ENCODE data around the gene PIK3R6.
"Not testable (repeated sequence)": the region's sequence is repeated elsewhere in the genome, so short reads cannot be mapped to it uniquely, and the experiment has no call there.

PIK3R6 gene

DNA sequence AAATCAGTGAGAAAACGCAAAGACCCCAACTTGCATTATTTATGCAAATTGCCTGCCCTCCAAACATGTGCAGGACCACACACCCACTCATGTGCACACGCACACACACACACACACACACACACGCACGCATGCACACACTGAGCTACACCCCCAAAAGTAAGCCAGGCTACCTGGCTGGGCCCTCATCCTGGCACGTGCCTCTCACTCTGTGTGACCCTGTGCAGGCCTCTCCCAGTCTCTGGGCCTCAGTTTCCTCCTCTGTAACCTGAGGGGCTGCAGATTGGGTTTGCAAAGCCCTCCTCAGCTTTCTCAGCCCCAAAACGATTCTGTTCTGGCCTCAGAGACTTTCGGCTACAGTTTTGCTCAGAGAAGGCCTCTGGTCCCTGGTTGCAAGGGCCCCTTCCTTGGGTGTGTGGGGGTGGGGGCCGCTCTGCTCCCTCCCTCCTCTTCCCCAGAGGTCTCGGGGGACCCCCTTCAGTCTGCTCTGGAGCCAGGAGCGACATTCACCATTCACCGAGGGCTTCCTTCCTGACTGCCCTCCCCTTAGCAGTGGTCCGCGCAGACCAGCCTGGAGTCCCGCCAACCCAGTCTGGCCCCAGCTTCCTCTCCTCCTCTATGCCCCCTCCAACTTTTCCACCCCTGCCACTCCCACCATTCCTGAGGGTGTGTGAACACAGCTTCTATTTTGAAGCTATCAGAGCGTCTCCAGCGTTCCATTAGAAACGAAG, 5.4 kb upstream of the PIK3R6 start:
- DNase-seq: no peak

DNA sequence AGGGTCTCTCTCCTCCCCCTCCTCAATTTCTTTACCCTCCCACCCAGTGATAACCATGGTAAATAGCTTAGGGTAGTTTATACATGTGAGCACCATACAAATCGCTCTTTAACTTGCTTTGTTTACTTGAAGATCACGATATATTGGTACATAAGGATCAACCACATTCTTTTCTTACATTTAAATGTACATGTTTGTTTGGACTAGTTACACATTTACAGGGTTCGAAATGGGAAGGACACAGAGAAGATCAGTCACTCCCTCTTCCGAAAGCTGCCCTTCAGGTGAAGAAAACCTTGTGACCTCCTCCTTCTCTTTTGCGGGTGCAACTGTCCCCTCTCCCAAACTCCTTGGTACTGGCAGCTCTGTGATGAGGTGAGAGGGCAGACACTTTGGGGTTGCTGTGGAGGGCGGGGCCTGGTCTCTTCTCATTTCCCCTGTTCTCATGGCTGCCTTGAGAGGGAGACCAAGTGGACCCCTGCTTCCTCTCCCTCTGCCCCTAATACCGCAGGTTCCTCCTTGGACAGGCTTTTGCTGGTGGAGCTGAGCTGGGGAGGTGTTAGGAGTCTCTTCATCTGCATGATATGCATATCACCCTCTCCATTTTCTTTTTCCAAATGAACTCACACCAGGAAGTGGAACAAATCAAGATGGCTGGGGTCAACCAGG, 4.7 kb upstream of the PIK3R6 start:
- no peak for DNase-seq

DNA sequence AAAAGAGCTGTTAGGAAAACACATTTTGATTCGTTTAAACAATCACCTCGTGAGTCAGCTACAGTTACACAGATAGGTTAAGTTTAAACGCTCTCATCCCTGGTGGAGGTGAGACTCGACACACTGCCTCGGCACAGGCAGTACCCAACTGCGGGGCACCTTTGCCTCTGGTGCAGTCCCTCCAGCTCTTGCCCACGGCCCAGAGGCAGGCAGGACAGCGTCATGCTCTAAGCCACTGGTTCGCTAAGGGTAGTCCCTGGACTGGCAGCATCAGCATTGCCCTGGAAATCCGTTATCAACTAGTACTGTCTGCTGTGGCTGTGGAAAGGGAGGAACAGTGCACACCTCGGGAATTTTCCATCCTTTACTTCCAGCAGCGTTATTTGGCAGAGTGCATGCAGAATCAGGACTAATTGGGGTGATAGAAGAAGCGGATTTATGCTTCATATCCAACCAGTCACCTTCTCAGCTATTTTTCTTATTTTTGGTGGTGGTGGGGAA, 3.7 kb upstream of the PIK3R6 start:
- DNase-seq: no peak

DNA sequence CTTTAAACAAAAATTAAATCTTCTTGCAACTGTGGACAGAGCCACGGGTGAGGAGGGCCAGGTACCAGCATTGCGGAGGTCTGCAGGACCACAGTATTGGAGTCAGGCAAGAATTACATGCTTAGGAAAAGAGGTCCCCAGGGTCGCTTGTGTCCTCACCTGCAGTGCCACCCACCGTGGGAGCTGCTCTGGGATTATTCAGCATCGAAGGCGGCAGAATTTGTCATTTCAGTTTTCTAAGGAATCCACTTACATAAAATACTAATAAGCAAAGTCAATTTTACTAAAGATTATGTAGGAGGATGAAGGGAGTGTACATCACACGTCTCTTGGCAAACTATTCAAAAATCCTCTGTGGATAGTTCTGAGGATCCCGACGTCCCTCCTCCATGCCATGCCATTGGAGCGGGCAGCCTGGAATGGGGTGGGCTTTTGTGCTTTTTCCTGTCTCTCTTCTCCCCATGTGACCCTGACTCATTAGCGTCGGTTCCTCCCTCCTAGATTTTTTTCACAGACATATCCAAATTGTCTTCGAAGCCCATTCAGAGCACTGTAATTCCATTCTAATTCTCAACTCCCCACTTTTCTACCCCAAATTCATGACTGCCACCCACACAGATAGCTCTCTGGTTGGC, 3.0 kb upstream of the PIK3R6 start:
- no peak for DNase-seq

DNA sequence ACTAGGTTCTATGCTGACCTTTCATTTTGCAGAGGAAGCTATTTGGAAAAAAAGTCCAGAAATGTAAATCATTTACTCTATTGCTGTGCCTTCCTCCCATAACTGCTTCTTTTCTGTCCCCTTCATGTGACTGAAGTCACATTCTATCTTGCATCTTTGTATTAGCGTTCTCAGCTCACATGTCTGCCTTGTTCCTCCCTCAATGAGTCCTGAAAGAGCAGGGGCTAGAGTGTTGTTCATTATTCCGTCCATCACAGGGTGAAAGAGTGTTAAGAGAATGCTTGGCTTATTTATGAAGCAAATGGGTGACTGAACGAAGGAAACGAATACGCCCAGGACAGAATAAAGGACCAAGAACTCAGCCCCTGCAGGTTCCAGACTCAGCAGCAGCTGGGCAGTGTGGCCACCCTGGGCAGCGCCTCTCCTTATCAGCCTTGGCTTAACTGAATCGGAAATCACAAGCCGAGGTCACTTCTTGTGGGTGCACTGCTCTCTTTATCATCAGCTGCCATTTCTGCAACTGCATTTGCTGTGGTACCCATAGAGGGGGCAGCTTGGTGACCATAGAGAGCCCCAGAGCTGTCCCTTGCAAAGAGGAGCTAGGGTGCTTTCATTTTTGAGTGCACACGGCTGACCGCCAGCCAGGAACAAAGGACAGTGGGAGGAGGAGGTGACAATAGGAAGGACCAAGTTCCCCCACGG, 1.8 kb upstream of the PIK3R6 start:
- DNase-seq: no peak

DNA sequence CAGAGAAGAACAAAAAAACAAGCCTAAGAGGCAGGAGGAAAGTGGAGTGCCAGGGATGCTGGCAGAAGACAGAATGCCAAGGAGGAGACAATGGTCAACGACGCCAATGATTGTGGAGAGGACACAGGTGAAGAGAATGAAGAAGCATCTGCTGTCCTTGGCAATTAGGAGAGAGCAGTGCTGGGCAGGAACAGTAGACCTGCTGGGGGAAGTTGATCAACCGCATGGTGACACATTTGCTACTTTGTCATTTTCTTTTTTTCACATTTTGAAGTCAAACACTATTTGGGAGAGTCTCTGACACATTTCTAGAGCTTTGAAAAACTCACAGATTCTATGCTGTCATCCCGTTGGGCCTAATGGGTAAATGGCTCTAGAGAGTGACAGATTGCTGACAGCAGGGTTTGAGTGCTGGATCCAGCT, 1.1 kb upstream of the PIK3R6 start:
- no peak for DNase-seq

DNA sequence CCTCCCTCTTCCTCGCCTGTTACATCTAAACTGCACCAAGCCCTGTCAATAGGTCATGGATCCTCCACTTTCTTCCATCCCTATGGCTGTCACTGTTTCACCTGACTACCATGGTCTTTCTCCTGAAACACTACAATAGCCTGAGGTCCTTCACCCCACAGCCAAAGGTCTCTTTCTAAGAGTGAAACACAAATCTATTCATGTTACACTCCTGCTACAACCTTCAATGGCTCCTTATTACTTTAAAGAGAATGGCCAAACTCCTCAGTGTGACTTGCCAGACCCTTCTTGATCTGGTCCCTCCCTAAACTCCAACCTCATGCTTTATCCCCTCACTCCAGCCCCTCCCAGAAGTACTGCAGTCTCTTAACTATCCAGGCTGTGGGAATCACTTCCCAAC, 618 bp upstream of the PIK3R6 start:
- DNase-seq: no peak

DNA sequence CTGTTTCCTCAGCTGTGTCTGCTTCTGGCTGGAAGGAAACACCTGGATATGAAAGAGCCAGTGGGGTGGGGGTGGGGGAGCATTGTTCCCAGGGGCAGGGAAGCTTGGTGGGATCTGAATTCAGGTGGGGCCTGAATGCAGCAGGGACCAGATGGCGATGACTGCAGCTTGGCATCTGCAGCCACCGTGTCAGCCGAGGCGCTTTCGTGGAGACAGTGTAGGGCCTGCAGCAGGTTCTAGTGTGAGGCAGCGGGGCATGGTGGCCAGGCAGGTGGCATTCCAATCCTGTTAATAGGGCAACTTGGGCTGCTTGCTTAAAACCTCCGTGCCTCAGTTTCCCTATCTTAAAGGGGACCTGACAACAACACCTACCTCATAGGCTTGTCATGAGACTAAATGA, 1.7 kb downstream of the PIK3R6 start:
- no peak for DNase-seq

DNA sequence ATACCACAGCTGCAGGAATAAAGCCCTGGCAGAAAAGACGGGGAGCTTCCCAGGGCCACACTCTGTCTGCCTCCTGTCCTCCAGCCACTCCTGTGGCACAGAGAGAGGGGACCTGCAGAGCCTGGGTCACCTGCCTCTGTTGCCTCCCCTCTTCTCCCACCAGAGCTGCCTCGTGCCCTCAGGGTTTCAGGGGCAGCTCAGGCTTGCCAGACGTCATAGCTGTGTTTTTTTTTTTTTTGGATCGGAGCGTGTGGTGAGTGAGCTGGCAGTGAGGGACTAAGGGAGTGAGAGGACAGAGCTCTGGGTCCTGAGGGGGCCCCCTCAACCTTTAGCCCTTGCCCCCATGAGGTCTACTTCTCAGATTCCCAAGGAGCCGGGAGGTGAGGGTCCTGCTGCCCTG, 2.1 kb downstream of the PIK3R6 start:
- DNase-seq: no peak

DNA sequence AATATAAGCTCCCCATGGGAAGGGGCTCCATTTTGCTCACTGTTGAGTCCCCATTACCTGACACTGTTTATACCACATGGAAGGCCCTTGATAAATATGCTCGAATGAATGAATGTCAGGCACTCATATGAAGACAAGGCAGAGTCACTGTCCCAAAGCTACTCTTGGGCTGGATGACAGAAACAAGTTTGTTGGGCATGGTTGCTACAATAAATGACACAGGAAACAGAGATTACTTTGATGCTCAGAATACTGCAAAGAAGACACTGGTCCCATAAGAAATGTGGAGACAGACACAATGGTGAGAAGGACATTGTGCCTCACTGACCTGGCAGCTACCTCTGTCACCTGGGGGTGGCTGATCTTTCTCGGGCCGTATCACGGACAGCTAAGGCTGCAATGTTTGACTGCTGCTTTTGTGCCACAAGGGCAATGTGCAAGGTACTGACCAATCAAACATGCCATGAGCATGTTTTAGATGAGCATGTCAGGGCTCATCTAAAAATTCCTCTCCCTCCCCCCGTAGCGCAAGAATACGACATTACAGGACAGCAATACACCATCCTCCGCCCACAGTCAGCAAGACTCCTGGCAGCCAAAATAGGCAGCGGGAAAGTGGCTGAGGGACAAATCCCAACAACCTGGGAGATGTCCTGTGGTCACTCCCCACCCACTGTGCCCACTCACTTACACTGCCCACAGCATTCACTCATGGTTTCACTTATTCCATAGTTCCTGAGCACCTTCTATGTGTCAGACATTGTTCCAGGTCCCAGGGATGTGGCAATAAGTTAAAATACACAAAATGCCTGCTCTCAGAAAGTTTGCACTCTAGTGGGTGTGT, 5.0 kb downstream of the PIK3R6 start:
- DNase-seq: no peak

DNA sequence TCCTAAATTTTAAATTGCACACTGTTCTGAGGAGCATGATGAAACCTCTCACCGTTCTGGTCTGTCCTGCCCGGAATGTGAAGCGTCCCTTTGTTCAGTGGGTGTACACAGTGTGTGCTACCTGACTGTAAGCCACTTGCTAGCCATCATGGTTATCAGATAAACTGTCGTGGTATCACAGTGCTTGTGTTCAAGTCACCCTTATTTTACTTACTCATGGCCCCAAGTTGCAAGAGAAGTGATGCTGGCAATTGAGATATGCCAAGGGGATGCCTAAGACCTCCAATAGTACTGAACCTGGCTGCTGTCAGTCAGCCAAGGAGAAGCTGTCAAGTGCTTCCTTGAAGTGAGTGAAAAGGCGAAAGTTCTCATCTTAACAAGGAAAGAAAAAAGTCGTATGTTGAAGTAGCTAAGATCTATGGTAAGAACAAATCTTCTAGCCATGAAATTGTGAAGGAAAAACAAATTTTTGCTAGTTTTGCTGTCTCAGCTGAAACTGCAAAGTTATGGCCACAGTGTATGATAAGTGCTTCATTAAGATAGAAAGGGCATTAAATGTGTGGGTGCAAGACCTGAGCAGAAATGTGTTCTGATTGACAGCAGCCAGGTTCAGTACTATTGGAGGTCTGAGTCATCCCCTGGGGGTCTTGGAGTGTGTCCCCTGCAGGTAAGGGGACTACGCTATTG, 5.8 kb downstream of the PIK3R6 start:
- no peak for DNase-seq

DNA sequence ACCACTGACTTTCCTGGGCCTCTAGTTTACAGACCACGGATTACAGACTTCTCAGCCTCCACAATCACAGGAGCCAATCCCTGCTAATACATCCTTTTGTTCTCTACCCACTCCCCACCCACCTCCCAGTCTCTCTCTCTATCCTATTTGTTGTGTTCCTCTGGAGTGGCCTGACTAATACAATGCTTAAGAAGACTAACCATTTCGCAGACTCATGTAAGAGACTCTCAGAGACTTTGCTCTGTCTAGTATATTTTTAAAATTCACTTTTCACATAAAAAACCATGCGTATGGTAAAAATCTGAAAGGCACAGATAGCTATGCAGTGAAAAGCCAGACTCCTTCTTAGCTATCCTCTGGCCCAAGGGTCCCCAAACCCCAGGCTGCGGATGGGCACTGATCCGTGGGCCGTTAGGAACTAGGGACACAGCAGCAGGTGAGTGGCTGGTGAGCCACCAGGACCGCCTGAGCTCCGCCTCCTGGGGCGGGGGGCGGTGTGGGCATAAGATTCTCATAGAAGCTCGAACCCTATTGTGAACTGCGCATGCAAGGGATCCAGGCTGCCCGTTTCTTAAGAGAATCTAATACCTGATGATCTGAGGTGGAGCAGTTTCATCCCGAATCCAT, 7.6 kb downstream of the PIK3R6 start:
- DNase-seq: peak; percentile 17

DNA sequence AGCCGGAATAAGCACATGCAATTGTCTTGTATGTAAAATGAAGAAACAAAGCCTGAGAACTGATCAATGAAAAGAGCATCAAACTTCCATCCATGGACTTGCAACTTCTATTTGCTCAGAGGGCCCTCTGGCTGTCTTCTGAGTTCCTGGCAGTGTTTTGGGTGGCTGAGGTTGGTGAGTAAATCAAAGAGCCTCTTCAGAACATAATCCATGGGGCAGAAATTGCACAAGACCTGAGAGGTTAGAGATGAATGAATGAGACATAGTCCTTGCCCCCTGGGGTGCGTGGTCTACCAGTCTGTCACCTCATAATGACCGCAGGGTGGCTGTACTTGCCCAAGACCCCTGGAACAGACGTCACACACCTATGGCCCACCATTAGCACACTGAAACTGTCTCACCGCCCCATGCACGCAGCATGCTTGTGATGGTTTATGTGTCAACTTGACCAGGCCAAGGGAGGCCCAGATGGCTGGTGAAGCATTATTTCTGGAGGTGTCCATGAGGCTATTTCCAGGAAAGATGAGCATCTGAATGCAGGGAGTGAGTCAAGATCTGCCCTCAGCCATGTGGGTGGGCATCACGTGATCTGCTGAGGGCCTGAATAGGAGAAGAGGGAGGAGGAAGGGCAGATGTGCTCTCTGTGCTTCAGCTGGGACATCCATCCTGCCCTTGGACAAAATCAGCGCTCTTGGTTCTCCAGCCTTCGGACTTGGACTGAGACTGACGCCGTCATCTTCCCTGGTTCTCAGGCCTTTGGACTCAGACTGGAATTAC, 8.3 kb downstream of the PIK3R6 start:
- peak; percentile 80 for DNase-seq

DNA sequence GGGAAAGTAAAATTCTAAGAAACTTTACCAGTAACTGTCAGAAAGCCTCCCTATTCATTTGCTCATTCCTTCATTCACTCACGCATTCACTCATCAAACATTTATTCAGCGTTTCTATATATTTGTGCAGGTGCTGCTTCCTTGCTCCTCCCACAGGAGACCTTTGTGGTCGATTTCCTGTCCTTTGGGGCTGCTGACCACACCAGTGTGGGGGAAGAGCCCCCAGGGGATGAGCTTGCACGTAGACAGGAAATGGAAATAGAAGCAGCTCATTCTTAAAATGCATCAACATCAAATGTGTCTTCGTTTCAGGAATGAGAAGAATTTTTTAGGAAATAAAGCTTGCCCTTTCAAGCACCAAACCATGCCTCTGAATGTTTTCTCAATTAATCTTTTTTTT, 9.6 kb downstream of the PIK3R6 start:
- DNase-seq: peak; percentile 91

DNA sequence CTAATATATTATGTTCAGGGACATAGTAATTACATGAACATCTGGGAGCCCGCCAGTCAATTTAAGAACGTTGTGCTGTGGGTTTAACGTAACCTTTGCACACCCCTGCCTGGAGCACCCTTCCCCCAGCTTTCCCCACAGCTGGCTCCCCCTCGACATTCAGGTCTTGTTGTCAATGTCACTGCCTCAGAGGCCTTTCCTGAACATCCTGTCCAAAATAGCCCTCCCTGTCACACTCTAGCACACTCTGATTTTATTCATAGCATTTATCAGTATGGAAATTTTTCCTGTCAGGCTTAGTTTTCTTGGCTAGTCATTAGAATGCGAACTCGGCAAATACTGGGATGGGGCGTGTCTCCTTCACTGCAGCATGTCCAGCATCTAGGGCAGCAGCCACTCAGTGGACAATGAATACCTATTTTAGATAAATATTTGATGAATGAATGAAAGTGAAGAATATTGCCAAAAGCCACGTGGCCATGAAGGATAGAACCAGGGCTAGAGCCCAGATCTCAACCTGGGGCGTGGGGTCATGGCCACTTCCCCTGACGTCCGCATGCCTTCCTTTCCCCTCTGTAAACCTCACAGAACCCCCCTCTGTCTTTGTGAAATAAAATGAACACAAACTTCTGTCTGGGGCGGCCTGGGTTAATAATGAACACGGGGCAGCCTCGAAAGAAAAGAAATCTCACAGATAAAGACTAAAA, 10.5 kb downstream of the PIK3R6 start:
- DNase-seq: no peak

DNA sequence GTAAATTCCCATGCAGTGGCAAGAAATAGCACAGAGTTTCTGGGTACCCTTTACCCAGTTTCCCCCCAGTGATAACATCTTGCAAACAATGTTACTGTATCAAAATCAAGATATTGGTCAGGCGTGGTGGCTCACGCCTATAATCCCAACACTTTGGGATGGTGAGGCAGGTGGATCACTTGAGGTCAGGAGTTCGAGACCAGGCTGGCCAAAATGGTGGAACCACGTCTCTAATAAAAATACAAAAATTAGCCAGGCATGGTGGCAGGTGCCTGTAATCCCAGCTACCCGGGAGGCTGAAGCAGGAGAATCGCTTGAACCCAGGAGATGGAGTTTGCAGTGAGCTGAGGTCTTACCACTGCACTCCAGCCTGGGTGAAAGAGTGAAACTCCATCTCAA, 11.3 kb downstream of the PIK3R6 start:
- DNase-seq: not testable (repeated sequence)

DNA sequence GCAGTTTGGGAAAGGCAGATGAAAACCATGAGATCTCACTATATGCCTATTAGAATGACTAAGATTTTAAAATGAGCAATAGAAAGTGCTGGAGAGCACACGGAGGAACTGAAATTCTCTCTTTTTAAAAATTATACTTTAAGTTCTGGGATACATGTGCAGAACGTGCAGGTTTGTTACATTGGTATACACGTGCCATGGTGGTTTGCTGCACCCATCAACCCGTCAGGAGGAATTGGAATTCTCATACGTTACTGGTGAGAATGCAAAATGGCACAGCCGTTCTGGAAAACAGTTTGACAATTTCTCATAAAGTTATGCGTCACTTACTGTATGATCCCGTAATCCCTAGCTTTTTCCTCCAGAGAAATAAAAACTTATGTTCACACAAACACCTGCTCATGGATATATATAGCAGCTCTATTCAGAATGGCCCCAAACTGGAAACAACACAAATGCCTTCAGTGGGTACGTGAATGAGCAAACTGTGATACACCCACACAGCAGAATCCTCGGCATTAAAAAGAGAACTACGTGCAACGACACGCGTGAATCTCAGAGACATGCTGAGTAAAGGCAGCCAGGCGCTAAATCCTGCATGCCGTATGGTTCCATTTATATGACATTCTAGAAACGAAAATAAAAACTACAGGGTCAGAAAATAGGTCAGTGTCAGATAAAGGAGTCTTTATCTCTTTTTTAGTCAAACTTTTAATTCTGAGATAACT, 11.8 kb downstream of the PIK3R6 start:
- DNase-seq: no peak

DNA sequence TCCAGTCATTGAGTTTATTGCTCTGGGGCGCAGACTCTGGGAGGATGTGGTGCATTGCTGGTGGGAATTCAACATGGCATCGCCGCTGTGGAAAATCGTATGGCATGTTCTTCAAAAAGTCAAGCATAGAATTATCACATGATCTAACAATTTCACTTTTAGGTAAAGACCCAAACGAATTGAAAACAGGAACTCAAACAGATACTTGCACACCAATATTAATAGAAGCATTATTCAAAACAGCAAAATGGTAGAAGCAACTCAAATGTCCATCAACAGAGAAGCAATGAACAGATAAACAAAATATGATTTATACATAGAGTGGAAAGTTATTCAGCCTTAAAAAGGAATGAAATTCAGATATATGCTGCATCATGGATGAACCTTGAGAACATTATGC, 15.9 kb downstream of the PIK3R6 start:
- no peak for DNase-seq

Measured in fibroblast of skin of right biceps (primary cell).